Kidney glomerular epithelial cell (primary cell): ENCODE data around the gene SLC16A9.
"Not testable (repeated sequence)": the region's sequence is repeated elsewhere in the genome, so short reads cannot be mapped to it uniquely, and the experiment has no call there.

Experiments
- DNase-seq: peaks from one replicate; lab custom pipeline; 2025; lab: John Stamatoyannopoulos, UW

The SLC16A9 gene

DNA sequence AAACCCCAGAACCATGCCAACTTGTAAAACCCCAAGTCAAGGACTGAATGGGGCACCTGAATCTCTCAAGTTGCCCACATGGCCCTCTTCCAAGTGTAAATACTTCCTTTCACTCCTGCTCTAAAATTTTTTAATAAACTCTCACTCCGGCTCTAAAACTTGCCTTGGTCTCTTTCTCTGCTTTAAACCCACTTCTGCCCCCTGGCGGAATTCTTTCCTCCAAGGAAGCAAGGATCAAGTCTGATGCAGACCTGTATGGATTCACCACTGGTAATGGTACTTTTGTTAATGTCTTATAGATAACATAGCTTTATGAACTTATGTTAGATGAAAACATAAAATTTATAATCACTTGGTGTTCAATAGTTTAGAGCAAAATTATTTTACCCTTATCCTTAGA is 33.8 kb downstream of the SLC16A9 start:
- DNase-seq, result no peak

DNA sequence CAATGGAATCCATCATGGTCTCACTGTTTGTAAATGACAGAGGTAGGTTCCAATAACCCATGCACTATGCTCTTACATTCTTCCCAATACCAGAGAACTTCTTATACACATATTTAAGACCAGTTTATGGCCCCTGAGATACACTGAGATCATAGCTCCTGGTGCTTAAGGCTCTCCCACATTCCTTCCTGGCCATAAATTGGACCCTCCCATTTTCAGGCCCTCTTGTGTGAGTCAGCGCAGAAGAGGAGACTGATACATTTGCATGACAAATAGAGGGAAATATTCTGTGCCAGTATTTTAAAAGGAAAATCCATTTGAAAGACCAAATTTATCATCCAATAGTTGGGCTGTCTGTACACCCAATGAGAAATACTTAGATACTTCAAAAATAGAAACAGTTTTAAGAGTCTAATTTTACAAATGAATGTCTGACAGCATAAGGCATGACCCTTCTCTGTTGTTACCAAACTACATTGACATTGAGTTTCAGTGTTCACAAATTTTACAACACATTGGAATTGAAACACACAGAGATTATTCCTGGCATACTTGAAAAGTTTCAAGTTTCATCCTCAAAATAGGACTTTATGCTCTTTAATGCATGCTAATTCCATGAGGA is 35.3 kb downstream of the SLC16A9 start:
- DNase-seq, result peak; percentile 55

- DNase-seq, result no peak
These were observed 37.3 kb downstream of the SLC16A9 start for GRCh38 chr10:59672150-59672875.

DNA sequence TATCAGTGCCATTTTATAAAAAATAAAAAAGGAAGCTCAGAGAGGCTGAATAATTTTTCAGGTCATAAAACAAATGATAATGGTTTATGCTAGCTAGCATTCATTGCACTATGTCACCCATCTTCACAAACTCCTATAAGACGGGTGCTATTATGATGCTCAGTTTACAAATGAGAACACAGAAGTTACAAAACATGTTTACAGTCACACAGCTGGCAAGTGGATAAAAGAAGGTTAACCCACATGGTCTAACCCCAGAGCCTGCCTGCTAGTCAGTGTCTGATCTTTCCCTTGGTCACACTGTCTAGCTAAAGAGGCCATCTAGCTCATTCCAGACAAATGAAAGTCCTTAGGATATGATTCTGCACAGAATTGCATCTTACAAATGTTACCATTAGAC is 39.4 kb downstream of the SLC16A9 start:
- DNase-seq, result no peak

DNA sequence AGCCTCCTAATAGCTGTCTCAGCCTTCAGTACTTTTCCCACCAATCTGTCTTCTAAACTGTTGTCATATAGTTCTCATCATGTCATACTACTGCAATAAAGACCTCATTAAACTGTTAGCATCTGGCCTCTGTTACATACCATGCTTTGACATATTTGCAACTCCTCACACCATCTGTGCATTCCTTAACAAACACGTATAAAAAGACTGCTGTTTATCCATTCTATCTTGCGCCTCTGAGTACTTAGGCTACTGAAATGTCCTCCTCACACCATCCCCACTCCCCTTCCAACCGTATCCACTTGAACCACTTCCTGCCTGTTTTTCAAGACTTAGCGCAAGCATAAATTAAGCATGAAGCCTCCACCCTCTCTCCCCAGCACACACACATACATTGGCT is 41.6 kb downstream of the SLC16A9 start:
- DNase-seq, result no peak

DNA sequence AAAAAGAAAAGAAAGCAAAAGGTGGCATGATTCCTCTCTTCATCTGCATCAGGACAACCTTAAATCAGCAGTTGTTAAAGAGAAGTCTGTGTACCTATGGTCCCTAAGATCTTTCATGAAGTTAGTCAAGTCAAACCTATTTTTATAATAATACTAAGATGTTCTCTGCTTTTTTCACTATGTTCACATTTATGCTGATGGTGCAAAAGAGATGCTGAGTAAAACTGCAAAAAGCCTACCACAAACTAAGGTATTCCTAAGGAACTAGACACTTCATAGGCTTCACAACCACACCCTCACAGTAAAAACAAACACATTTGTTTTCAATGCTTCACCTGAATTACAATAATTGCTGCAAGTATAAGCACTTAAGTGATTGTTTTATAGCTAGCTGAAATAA is 43.3 kb downstream of the SLC16A9 start:
- DNase-seq, result no peak

DNA sequence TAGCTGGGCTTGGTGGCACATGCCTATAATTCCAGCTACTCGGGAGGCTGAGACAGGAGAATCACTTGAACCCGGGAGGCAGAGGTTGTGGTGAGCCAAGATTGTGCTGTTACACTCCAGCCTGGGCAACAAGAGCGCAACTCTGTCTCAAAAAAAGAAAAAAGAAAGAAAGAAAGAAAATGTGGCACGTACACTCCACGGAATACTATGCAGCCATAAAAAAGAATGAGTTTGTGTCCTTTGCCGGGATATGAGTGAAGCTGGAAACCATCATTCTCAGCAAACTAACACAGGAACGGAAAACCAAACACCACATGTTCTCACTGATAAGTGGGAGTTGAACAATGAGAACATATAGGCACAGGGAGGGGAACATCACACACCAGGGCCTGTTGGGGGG is 46.4 kb downstream of the SLC16A9 start:
- not testable (repeated sequence) for DNase-seq

- no peak for DNase-seq
These were observed 51.9 kb downstream of the SLC16A9 start for GRCh38 chr10:59657724-59658123.

DNA sequence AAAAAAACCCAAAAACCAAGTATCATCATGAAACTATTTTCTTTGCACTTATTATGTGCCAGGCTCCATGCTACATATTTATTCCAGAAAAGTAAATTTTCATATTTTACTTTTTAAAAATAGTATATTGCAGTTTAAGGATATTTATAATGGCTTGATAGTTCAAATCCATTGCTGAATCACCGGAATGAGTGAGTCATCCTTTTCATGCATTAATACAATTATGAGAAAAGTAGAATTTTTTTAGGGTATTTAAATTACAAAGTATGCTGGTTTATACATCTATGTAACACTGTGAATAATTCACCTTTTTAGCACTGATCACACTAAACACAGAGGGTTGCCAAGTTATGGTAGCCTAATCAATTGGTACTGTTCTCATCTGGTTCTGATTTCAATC is 54.3 kb downstream of the SLC16A9 start:
- no peak for DNase-seq

GRCh38 chr10:59654007-59654406 is 55.6 kb downstream of the SLC16A9 start:
- DNase-seq, result no peak

DNA sequence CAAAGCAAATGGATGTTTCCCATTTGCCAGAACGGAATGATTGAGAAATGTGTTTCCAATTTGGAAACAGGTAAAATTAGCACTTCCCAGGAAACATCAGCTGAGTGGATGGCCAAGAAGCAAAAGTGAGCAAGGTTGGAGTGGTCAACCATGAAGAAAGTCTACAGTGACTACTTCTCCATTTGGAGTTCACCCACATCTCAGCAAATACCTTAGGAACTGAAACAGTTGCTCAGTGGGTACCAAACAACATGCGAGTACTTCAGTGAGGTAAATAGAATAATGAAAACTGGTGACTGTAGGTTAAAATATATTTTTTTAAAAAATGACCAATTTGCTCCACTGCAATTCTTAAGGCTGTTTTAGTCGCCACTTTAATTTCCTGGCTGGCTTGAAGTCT is 57.7 kb downstream of the SLC16A9 start:
- no peak for DNase-seq

GRCh38 chr10:59649606-59650346 is 59.9 kb downstream of the SLC16A9 start:
- no peak for DNase-seq

DNA sequence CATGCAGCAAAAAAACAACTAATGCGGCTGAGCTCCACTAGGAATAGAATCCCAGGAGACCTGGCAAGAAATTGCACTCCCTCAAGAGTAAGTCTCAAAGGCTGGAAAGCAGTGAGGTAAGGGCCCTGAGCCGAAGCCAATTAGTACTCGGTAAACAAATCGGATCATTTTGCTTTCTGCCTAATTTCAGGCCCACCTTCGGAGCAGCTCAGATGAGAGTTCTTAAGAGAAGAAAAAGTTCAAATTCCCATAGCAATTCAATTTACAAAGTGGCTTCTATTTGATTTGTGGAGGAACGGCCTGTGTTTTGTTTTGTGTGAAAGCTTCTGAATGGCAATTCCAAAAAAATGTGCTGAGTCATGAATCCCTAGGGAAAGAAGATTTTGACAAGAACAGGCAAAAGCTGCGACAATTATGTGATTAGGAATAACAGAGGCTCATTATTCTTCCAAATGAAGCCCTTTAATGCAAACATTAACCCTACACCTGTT is 60.9 kb downstream of the SLC16A9 start:
- no peak for DNase-seq

GRCh38 chr10:59644841-59645240 is 64.8 kb downstream of the SLC16A9 start:
- DNase-seq, result no peak

GRCh38 chr10:59641688-59642087 is 68.0 kb downstream of the SLC16A9 start:
- not testable (repeated sequence) for DNase-seq

DNA sequence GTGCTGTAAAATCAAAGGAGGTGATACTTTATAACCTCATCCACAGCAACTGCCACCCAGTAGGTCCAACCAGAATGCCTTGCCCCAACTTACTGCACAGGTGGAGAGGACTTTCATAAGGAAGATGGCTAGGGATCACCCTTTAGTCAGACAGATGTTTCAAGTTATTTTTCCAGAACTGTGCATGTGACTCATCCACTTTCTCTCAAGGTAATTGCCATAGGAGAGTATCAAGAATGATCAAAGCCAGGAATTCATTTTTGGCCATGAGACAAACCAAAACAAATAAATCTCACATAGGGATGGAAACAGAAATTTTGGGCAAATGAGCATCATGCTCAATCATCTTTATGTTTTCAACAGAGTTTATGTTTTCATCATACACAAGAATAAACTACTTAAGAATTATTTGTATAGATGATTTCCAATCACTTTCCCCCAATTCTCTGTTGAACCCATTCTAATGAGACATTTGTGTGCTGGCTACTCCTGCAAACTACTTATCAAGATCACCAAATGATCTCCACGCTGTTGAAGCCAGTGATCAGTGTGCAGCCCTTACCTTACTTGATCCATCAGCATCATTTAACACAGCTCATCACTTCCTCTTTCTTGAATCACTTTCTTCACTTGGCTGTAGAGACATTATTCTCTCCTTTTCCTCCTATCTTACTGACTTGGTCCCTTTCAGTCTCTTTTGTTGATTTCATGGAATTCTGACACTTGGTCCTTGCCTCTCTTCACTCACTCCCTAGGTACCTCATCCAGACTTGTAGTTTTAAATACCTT is 74.0 kb downstream of the SLC16A9 start:
- DNase-seq, result no peak

GRCh38 chr10:59634102-59634501 is 75.5 kb downstream of the SLC16A9 start:
- no peak for DNase-seq

GRCh38 chr10:59633063-59633462 is 76.6 kb downstream of the SLC16A9 start:
- no peak for DNase-seq

DNA sequence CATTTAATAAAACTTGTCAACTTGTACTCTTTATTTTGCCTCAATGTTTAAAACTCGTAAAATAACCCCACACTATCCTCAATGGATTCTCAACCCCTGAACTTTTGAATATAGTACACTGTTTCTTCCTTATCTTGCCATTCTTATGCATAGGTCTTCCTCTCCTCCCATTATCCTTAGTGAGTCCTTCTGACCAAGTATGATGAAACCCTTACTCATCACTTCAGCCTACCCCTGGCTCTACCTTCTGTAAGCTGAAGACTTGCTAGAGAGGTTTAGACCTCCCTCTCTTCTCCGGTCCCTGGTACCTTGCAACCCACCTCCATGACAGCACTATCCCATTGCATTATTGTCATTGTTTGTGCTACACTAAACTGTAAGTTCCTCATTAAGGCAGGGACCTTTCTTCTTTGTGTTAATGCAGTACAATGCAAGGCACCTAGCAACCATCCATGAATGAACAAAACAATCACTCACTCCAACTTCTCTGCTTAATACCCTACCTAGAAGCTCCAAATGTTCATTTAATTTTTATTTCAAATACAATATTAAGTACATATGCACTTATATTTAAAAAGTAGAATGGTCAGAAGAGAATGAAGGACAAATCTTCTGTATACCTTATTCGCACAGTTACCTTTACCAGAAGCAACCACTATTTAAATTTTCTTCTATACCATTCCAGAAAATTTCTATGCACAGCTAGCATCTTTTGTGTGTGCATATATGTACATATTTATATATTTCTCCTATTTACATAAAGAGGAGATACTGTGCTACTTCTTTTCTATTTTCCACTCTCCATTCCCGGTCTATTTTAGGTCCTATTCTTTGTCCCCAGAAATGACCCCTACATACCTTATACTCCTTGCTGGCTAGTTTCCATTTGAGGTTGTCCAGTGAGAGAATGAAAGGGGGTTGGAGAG is 77.5 kb downstream of the SLC16A9 start:
- no peak for DNase-seq

GRCh38 chr10:59631237-59631636 is 78.4 kb downstream of the SLC16A9 start:
- no peak for DNase-seq

DNA sequence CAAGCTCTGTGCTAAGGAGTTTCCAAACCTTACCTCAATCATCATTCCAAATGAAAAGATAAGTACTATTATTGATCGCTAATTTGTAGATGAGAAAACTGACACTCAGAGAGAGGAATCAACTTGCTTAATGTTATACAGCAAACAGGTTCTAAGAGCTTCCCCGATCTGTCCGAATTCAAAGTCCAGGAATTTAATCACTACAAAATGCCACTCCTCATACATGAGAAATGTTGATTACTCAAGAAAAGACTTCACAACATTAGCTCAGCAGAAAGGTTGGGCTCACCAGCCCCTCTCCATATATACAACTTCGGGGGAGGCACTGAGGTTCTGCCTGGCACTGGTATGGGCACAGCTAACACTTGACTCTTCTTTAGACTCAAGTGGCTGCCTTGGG is 80.7 kb downstream of the SLC16A9 start:
- no peak for DNase-seq
